Body of pancreas (tissue), 4 donors: ENCODE results near the gene ADAMTSL1. TPM values are rescaled to one million over a fixed set of nuclear protein-coding genes. Genes with fewer than 3 reads are reported as not detected.

Experiments
- ATAC-seq: fragments of 150-250 bp; one replicate; pipeline ENCODE4 v1.9.1; 2016
- DNase-seq, 4 donors: peaks; one replicate each; pipeline ENCODE4 v3.0.0-alpha.2; 2019
- H3K27ac ChIP-seq, 4 donors: fragments of 200-600 bp; sonication (generic); 1 replicate in 3 of 4; 2 replicates in 1 of 4; pipeline versions ENCODE4 v1.5.1 to v1.6.1; 2016 to 2019; ENCODE audit warnings: mild to moderate bottlenecking in 1 of 4, mixed read lengths in 1 of 4, moderate library complexity in 1 of 4
- H3K27me3 ChIP-seq, 2 donors: fragments of 200-600 bp; sonication (generic); one replicate each; pipeline ENCODE4 v1.6.0; 2016; ENCODE audit warnings: mild to moderate bottlenecking in 1 of 2
- H3K36me3 ChIP-seq, 2 donors: fragments of 200-600 bp; sonication (generic); replicated peaks in 1 of 2; 2 replicates each; pipeline ENCODE4 v1.5.1; 2016; ENCODE audit warnings: low read depth in 2 of 2; ENCODE audit not compliant: insufficient read depth in 1 of 2
- H3K4me1 ChIP-seq: fragments of 200-600 bp; sonication (generic); one replicate; pipeline ENCODE4 v1.6.0; 2016
- H3K4me3 ChIP-seq, 2 donors: fragments of 200-600 bp; sonication (generic); 1 replicate in 1 of 2; 2 replicates in 1 of 2; pipeline ENCODE4 v1.5.1; 2016 to 2019
- H3K9me3 ChIP-seq, 3 donors: fragments of 200-600 bp; sonication (generic); 1 replicate in 2 of 3; 2 replicates in 1 of 3; pipeline ENCODE4 v1.5.1; 2016
- CTCF ChIP-seq, 7 experiments: fragments of 450-650 bp in 4 of 7; fragments of 200-600 bp in 3 of 7; sonication (generic) in 3 of 7; IDR thresholded peaks; one replicate each; pipeline ENCODE4 v1.5.1; 2016 to 2019; ENCODE audit warnings: antibody characterized with exemption in 7 of 7
- POLR2A ChIP-seq, 3 donors: fragments of 450-650 bp; IDR thresholded peaks; one replicate each; pipeline ENCODE4 v1.6.1; 2016; ENCODE audit warnings: antibody characterized with exemption in 3 of 3, mild to moderate bottlenecking in 2 of 3
- WGBS, 2 donors: methylation state at CpG; one replicate each; pipeline ENCODE4 v1.1.5; 2017; 5-methylcytosine and 5-hydroxymethylcytosine counted together
- intact Hi-C: fragments of 100-400 bp; cut with DNase I; formaldehyde crosslinking; loops from one replicate; pipeline ENCODE4 v1.15.1; 2023
- total RNA-seq, 2 donors: library from RNA; depleted of rRNA; stranded (reverse); fragments of >200 nt; gene quantifications; one replicate each; pipeline ENCODE4 v1.1.0, GENCODE V29; 2016

Gene ADAMTSL1
- total RNA-seq, 2 donors from 2014 or later: 0.52 to 0.99 TPM

GRCh38 chr9:18501949-18502348 lies 28.0 kb downstream of the ADAMTSL1 start:
- ATAC-seq: no peak
- intact Hi-C loops: no loop called here

GRCh38 chr9:18502546-18502945 lies 28.6 kb downstream of the ADAMTSL1 start:
- Histone ChIP-seq H3K27ac (no peak overlapping the region), H3K9me3 (no peaks in the 10 kb centered on the region), H3K4me3 (no peak overlapping the region), H3K36me3 (no peaks in the 10 kb centered on the region), H3K27me3 (no peaks in the 10 kb centered on the region), H3K4me1 (no peaks in the 10 kb centered on the region)
- no peak for DNase-seq
- ATAC-seq: no peak
- no peak for TF ChIP-seq CTCF (IDR thresholded peaks at IDR 0.05)
- no peak for TF ChIP-seq POLR2A (IDR thresholded peaks at IDR 0.05)
- intact Hi-C loops: no loop called here
- WGBS, 2 donors: 49 to 54% methylated on average over 3 of the region's 3 CpGs

More at GRCh38 chr9:18501949-18502348, 28.0 kb downstream of the ADAMTSL1 start:
- H3K27me3 ChIP-seq: no peaks in the 10 kb centered on the region
- H3K27ac ChIP-seq: no peak overlapping the region
- no peak overlapping the region for H3K4me3 ChIP-seq
- DNase-seq: no peak
- no peaks in the 10 kb centered on the region for H3K9me3 ChIP-seq
- TF ChIP-seq POLR2A (IDR thresholded peaks at IDR 0.05): no peak
- TF ChIP-seq CTCF (IDR thresholded peaks at IDR 0.05): no peak
- H3K36me3 ChIP-seq: no peaks in the 10 kb centered on the region
- 38 to 49% methylated on average over 5 of the region's 5 CpGs for WGBS, 2 donors
- no peaks in the 10 kb centered on the region for H3K4me1 ChIP-seq

GRCh38 chr9:18504707-18505106 lies 30.8 kb downstream of the ADAMTSL1 start:
- ATAC-seq (no peak), DNase-seq (no peak)
- Histone ChIP-seq H3K4me3 (no peak overlapping the region), H3K4me1 (no peaks in the 10 kb centered on the region), H3K36me3 (no peaks in the 10 kb centered on the region), H3K9me3 (no peaks in the 10 kb centered on the region), H3K27me3 (no peaks in the 10 kb centered on the region), H3K27ac (no peak overlapping the region)
- 67 to 69% methylated on average over 14 of the region's 14 CpGs for WGBS, 2 donors
- no peak for TF ChIP-seq CTCF (IDR thresholded peaks at IDR 0.05)
- TF ChIP-seq POLR2A (IDR thresholded peaks at IDR 0.05): no peak
- intact Hi-C loops: no loop called here

GRCh38 chr9:18507151-18507550 lies 33.2 kb downstream of the ADAMTSL1 start:
- Histone ChIP-seq H3K36me3 (no peaks in the 10 kb centered on the region), H3K4me3 (no peak overlapping the region), H3K9me3 (no peaks in the 10 kb centered on the region), H3K27me3 (no peaks in the 10 kb centered on the region), H3K4me1 (no peaks in the 10 kb centered on the region), H3K27ac (no peak overlapping the region)
- TF ChIP-seq POLR2A (IDR thresholded peaks at IDR 0.05): no peak
- TF ChIP-seq CTCF (IDR thresholded peaks at IDR 0.05): no peak
- WGBS, 2 donors: 67 to 76% methylated on average over 1 of the region's 1 CpG
- DNase-seq (no peak), ATAC-seq (no peak)
- intact Hi-C loops: no loop called here

- H3K27me3 ChIP-seq: no peaks in the 10 kb centered on the region
- no peak overlapping the region for H3K27ac ChIP-seq
- intact Hi-C loops: no loop called here
- TF ChIP-seq POLR2A (IDR thresholded peaks at IDR 0.05) (no peak), CTCF (IDR thresholded peaks at IDR 0.05) (no peak)
- H3K36me3 ChIP-seq: no peaks in the 10 kb centered on the region
- ATAC-seq (no peak), DNase-seq (no peak)
- no peaks in the 10 kb centered on the region for H3K9me3 ChIP-seq
- no peaks in the 10 kb centered on the region for H3K4me1 ChIP-seq
- no peak overlapping the region for H3K4me3 ChIP-seq
Observed at GRCh38 chr9:18516514-18516913, 42.6 kb downstream of the ADAMTSL1 start.
